Neuronal stem cell (in vitro differentiated cells): ENCODE data around the gene ZG16.

Source experiments
- DNase-seq: peaks from one replicate; pipeline ENCODE4 v3.0.0-alpha.2; 2013; ENCODE audit warnings: low spot score
- H2AFZ ChIP-seq: one replicate; pipeline ENCODE4 v1.6.1; 2013; ENCODE audit warnings: mild to moderate bottlenecking, low read length, inconsistent platforms
- H2AK5ac ChIP-seq: 2 replicates; pipeline ENCODE4 v1.6.1; 2013; ENCODE audit warnings: low read depth, mild to moderate bottlenecking, inconsistent platforms, low read length, moderate library complexity, mixed read lengths
- H2BK120ac ChIP-seq: 2 replicates; pipeline ENCODE4 v1.6.1; 2013; ENCODE audit warnings: low read depth, mild to moderate bottlenecking, inconsistent platforms, low read length, moderate library complexity, mixed read lengths
- H2BK12ac ChIP-seq: one replicate; pipeline ENCODE4 v1.6.1; 2013; ENCODE audit warnings: low read length, inconsistent platforms
- H2BK15ac ChIP-seq: 2 replicates; pipeline ENCODE4 v1.6.1; 2013; ENCODE audit warnings: mild to moderate bottlenecking, low read length, inconsistent platforms, mixed read lengths
- H2BK5ac ChIP-seq: one replicate; pipeline ENCODE4 v1.6.1; 2013; ENCODE audit warnings: inconsistent platforms, mild to moderate bottlenecking, low read length, moderate library complexity
- H3K14ac ChIP-seq: one replicate; pipeline ENCODE4 v1.6.1; 2013; ENCODE audit warnings: low read length, inconsistent platforms
- H3K18ac ChIP-seq: 2 replicates; pipeline ENCODE4 v1.6.1; 2013; ENCODE audit warnings: low read length, inconsistent platforms
- H3K23ac ChIP-seq: 2 replicates; pipeline ENCODE4 v1.6.1; 2013; ENCODE audit warnings: low read depth, mild to moderate bottlenecking, mixed read lengths, low read length, inconsistent platforms; ENCODE audit not compliant: poor library complexity
- H3K27ac ChIP-seq: replicated peaks from 3 replicates; pipeline ENCODE4 v1.5.1; 2013; ENCODE audit warnings: low read length, inconsistent platforms
- H3K27me3 ChIP-seq, 3 experiments: 2 replicates each; pipeline ENCODE4 v1.6.1; 2013; ENCODE audit warnings: low read length in 3 of 3, mild to moderate bottlenecking in 2 of 3, inconsistent platforms in 1 of 3, low read depth in 1 of 3, mixed read lengths in 1 of 3, moderate library complexity in 1 of 3; ENCODE audit not compliant: control insufficient read depth in 3 of 3, insufficient read depth in 3 of 3
- H3K36me3 ChIP-seq, 2 donors: replicated peaks in 1 of 2; 2 replicates each; pipeline ENCODE4 v1.6.1; 2013; ENCODE audit warnings: low read length in 2 of 2; ENCODE audit not compliant: control insufficient read depth in 2 of 2, insufficient read depth in 2 of 2
- H3K4ac ChIP-seq: 2 replicates; pipeline ENCODE4 v1.6.1; 2013; ENCODE audit warnings: inconsistent platforms, mild to moderate bottlenecking, low read length, moderate library complexity
- H3K4me1 ChIP-seq, 2 donors: 1 replicate in 1 of 2; 2 replicates in 1 of 2; pipeline ENCODE4 v1.6.1; 2013; ENCODE audit warnings: low read length in 2 of 2, low read depth in 1 of 2; ENCODE audit not compliant: control insufficient read depth in 2 of 2, insufficient read depth in 1 of 2
- H3K4me2 ChIP-seq: one replicate; pipeline ENCODE4 v1.6.1; 2013; ENCODE audit warnings: mild to moderate bottlenecking, low read length, inconsistent platforms; ENCODE audit not compliant: insufficient read depth, poor library complexity, severe bottlenecking
- H3K4me3 ChIP-seq, 2 donors: 2 replicates each; pipeline ENCODE4 v1.5.1; 2013; ENCODE audit warnings: low read length in 2 of 2, mild to moderate bottlenecking in 2 of 2, inconsistent platforms in 1 of 2, moderate library complexity in 1 of 2
- H3K79me1 ChIP-seq: one replicate; pipeline ENCODE4 v1.6.1; 2013; ENCODE audit warnings: low read depth, mild to moderate bottlenecking, inconsistent platforms, low read length, moderate library complexity
- H3K9ac ChIP-seq: one replicate; pipeline ENCODE4 v1.6.1; 2013; ENCODE audit warnings: mild to moderate bottlenecking, low read depth, low read length, inconsistent platforms; ENCODE audit not compliant: poor library complexity
- H3K9me3 ChIP-seq, 2 donors: replicated peaks in 1 of 2; 2 replicates each; pipeline versions ENCODE3 to v1.6.1; 2013; ENCODE audit warnings: low read length in 2 of 2, mild to moderate bottlenecking in 2 of 2, inconsistent platforms in 1 of 2, low read depth in 1 of 2, mixed read lengths in 1 of 2, moderate library complexity in 1 of 2; ENCODE audit not compliant: control insufficient read depth in 2 of 2, insufficient read depth in 1 of 2
- H4K8ac ChIP-seq: one replicate; pipeline ENCODE4 v1.6.1; 2013; ENCODE audit warnings: low read depth, mild to moderate bottlenecking, inconsistent platforms, low read length, moderate library complexity
- H4K91ac ChIP-seq: one replicate; pipeline ENCODE4 v1.6.1; 2013; ENCODE audit warnings: low read length, low read depth, mild to moderate bottlenecking, inconsistent platforms; ENCODE audit not compliant: poor library complexity
- WGBS, 2 donors: extraction: QIAGEN DNeasy Blood & Tissue Kit; methylation state at CpG; one replicate each; pipeline ENCODE4 v1.1.7; 2013; ENCODE audit warnings: missing lambda C conversion rate in 2 of 2, mixed read lengths in 1 of 2; ENCODE audit not compliant: insufficient read length in 2 of 2, insufficient replicate concordance in 1 of 2; ENCODE audit errors: extremely low coverage in 2 of 2; 5-methylcytosine and 5-hydroxymethylcytosine counted together

Gene ZG16

GRCh38 chr16:29814592-29814991, 36.5 kb downstream of the ZG16 start:
- peak overlapping the region; percentile 68 for H3K27ac ChIP-seq
- H3K9ac ChIP-seq: peak overlapping the region; percentile 64
- H2BK5ac ChIP-seq: peak overlapping the region; percentile 33
- peak overlapping the region; percentile 0 for H2BK120ac ChIP-seq
- H3K18ac ChIP-seq: peak overlapping the region; percentile 83
- H3K79me1 ChIP-seq: peaks cover 19% of the 10 kb centered on the region
- peak overlapping the region; percentile 96 for H3K4me2 ChIP-seq
- no peak overlapping the region for H2AFZ ChIP-seq
- H3K23ac ChIP-seq: peak overlapping the region; percentile 52
- peak overlapping the region; percentile 23 to 76 for H3K4me3 ChIP-seq
- H2BK15ac ChIP-seq: peak overlapping the region; percentile 91
- no peak for DNase-seq
- peak overlapping the region; percentile 57 for H3K4ac ChIP-seq
- no peaks in the 10 kb centered on the region for H3K9me3 ChIP-seq
- peak overlapping the region; percentile 94 for H2AK5ac ChIP-seq
- H4K91ac ChIP-seq: no peak overlapping the region
- no peak overlapping the region for H2BK12ac ChIP-seq
- no peaks in the 10 kb centered on the region for H3K27me3 ChIP-seq
- peaks cover 21 to 34% of the 10 kb centered on the region in 2 donors for H3K36me3 ChIP-seq
- peaks cover 37 to 45% of the 10 kb centered on the region in 2 donors for H3K4me1 ChIP-seq
- H3K14ac ChIP-seq: no peak overlapping the region
- WGBS, 2 donors: no CpG with 5 or more reads among the region's 5 CpGs
- no peak overlapping the region for H4K8ac ChIP-seq

- Histone ChIP-seq H2BK5ac (peak overlapping the region; percentile 33), H2BK120ac (peak overlapping the region; percentile 0), H3K4me1 (peaks cover 33 to 40% of the 10 kb centered on the region in 2 donors), H3K18ac (peak overlapping the region; percentile 90), H3K14ac (peak overlapping the region; percentile 77), H3K4ac (peak overlapping the region; percentile 57), H2BK15ac (peak overlapping the region; percentile 1), H3K9ac (peak overlapping the region; percentile 87), H3K4me2 (peak overlapping the region; percentile 96), H4K8ac (no peak overlapping the region), H3K79me1 (peaks cover 14% of the 10 kb centered on the region), H3K27me3 (no peaks in the 10 kb centered on the region), H3K27ac (peak overlapping the region; percentile 68), H2BK12ac (no peak overlapping the region), H3K23ac (peak overlapping the region; percentile 52), H3K36me3 (peaks cover 22 to 35% of the 10 kb centered on the region in 2 donors), H2AK5ac (peak overlapping the region; percentile 94), H2AFZ (no peak overlapping the region), H4K91ac (no peak overlapping the region), H3K9me3 (no peaks in the 10 kb centered on the region), H3K4me3 (peak overlapping the region; percentile 21 to 76)
- no CpG with 5 or more reads among the region's 39 CpGs for WGBS, 2 donors
- DNase-seq: no peak
Measured at GRCh38 chr16:29815032-29815721, 37.1 kb downstream of the ZG16 start.

- no CpG with 5 or more reads among the region's 70 CpGs for WGBS, 2 donors
Measured at GRCh38 chr16:29815793-29816693, 38.0 kb downstream of the ZG16 start, which contains the start of gene PAGR1. Gene PAGR1, plus strand, starts transcription at chr16:29816152. Its CDS starts 374 bp downstream, at chr16:29816526.

More at GRCh38 chr16:29815793-29816693, 38.0 kb downstream of the ZG16 start, which contains the start of gene PAGR1:
- H4K8ac ChIP-seq: no peak within 1 kb of the TSS
- peak within 1 kb of the TSS; percentile 57 for H3K4ac ChIP-seq
- H2AK5ac ChIP-seq: peak within 1 kb of the TSS; percentile 94
- H2AFZ ChIP-seq: peak within 1 kb of the TSS; percentile 81
- peak within 1 kb of the TSS; percentile 93 for H2BK5ac ChIP-seq
- peak within 1 kb of the TSS; percentile 96 for H3K9ac ChIP-seq
- H2BK15ac ChIP-seq: peak within 1 kb of the TSS; percentile 45
- H4K91ac ChIP-seq: peak within 1 kb of the TSS; percentile 67
- H3K27me3 ChIP-seq: no peaks in the 10 kb centered on the region
- peak within 1 kb of the TSS; percentile 95 for H3K18ac ChIP-seq
- peaks cover 12% of the 10 kb centered on the region for H3K79me1 ChIP-seq
- peak within 1 kb of the TSS; percentile 35 for H2BK12ac ChIP-seq
- H3K9me3 ChIP-seq: no peaks in the 10 kb centered on the region
- peak within 1 kb of the TSS; percentile 92 for H3K27ac ChIP-seq
- H2BK120ac ChIP-seq: peak within 1 kb of the TSS; percentile 0
- peak; percentile 98 for DNase-seq
- peak within 1 kb of the TSS; percentile 58 to 89 for H3K4me3 ChIP-seq
- peak within 1 kb of the TSS; percentile 96 for H3K4me2 ChIP-seq
- H3K14ac ChIP-seq: peak within 1 kb of the TSS; percentile 77
- peak within 1 kb of the TSS; percentile 76 for H3K23ac ChIP-seq
- H3K4me1 ChIP-seq: peaks cover 26 to 32% of the 10 kb centered on the region in 2 donors
- peaks cover 28 to 37% of the 10 kb centered on the region in 2 donors for H3K36me3 ChIP-seq
